PFSK-1 (cell line): ENCODE measurements around the gene TACO1.

ENCODE experiments used
- FOXP2 ChIP-seq: optimal IDR thresholded peaks from 2 replicates; pipeline ENCODE3; 2011; ENCODE audit warnings: borderline replicate concordance, control low read depth, inconsistent platforms; ENCODE audit not compliant: insufficient read depth; ENCODE audit errors: extremely low read length, extremely low read depth
- POLR2AphosphoS5 ChIP-seq: IDR thresholded peaks from 2 replicates; pipeline ENCODE4 v1.6.1; 2012; ENCODE audit warnings: low read depth, mild to moderate bottlenecking, control low read depth, low read length, moderate library complexity
- REST ChIP-seq, 2 experiments: IDR thresholded peaks; 2 replicates each; pipeline versions ENCODE4 v1.6.1 to v1.8.0; 2011 to 2012; ENCODE audit warnings: low read depth in 2 of 2, low read length in 2 of 2, control low read depth in 1 of 2, inconsistent platforms in 1 of 2, mild to moderate bottlenecking in 1 of 2, moderate library complexity in 1 of 2; ENCODE audit not compliant: insufficient read depth in 1 of 2
- SIN3A ChIP-seq: IDR thresholded peaks from 2 replicates; pipeline ENCODE4 v1.6.1; 2012; ENCODE audit warnings: mild to moderate bottlenecking, low read length, moderate library complexity, borderline replicate concordance; ENCODE audit not compliant: insufficient read depth
- TAF1 ChIP-seq: IDR thresholded peaks from 2 replicates; pipeline ENCODE4 v1.6.1; 2012; ENCODE audit warnings: low read length, control low read depth, borderline replicate concordance; ENCODE audit not compliant: insufficient read depth

Gene TACO1

GRCh38 chr17:63652106-63652505 is 51.4 kb downstream of the TACO1 start:
- no peak for TF ChIP-seq POLR2AphosphoS5
- no peak for TF ChIP-seq SIN3A
- TF ChIP-seq REST (IDR thresholded peaks at IDR 0.05; ENCODE audit: insufficient read depth in 1 of 2, low read depth in 2 of 2, low read length in 2 of 2): no peak
- no peak for TF ChIP-seq TAF1
- no peak for TF ChIP-seq FOXP2

DNA sequence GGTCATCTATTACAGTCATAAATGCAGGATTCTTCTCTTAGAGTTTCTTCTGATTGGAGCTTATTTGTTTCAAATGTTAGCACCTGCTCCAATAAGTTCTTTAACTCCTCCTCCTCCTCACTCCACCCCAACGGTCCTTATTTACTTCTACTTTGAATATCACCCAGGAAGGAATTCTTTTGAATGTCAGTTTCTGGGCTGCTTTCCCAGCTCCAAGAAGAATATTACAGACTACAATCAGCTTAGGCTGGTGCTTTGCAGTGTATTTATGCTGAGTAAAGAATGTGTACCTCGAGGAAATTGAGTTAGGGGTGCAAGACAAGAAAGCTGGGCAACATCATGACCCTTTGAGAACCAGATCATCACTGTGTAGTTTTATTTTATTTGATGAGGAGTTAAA is 52.4 kb downstream of the TACO1 start:
- TF ChIP-seq POLR2AphosphoS5 (no peak), SIN3A (no peak), FOXP2 (no peak), TAF1 (no peak), REST (IDR thresholded peaks at IDR 0.05; ENCODE audit: insufficient read depth in 1 of 2, low read depth in 2 of 2, low read length in 2 of 2) (no peak)

DNA sequence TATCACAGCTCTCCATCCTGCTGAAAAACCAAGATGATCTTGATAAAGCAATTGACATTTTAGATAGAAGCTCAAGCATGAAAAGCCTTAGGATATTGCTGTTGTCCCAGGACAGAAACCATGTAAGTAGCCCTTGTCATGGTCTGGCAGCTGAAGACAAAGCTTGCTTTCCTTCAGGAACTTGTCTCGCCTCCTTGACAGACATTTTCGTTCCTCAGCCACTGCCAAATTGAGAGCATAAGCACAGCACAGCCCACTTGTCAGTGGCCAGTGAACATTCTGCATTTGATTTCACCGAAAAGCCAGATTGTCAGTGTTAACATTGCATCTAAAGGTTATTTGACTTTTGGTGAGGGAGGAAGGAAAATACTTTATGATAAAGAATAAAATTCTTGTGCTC is 57.1 kb downstream of the TACO1 start:
- TF ChIP-seq FOXP2: no peak
- TF ChIP-seq SIN3A: no peak
- TF ChIP-seq TAF1: no peak
- TF ChIP-seq REST (IDR thresholded peaks at IDR 0.05; ENCODE audit: insufficient read depth in 1 of 2, low read depth in 2 of 2, low read length in 2 of 2): no peak
- no peak for TF ChIP-seq POLR2AphosphoS5
